PC-3 (cell line): ENCODE measurements around the gene TRRAP. TPM values are rescaled to one million over a fixed set of nuclear protein-coding genes. Genes with fewer than 3 reads are reported as not detected.

Source experiments
- ATAC-seq: fragments of 200-7000 bp; cut with Tn5 transposase; 2 replicates; pipeline ENCODE4 v1.9.1; 2020; ENCODE audit warnings: mild to moderate bottlenecking, moderate library complexity
- BruUV-seq: library from RNA; stranded (reverse); fragments of 400-500 nt; replicated peaks from 2 replicates; lab custom pipeline; 2021; lab: Mats Ljungman, UMichigan
- CTCF ChIA-PET: fragments of 300-600 bp; sonication (Branson Sonifier 250); formaldehyde crosslinking; loops from one replicate; lab custom pipeline; 2022; ENCODE audit warnings: antibody characterized with exemption; lab: Charles Lee
- POLR2A ChIA-PET: fragments of 300-600 bp; sonication (Branson Sonifier 250); formaldehyde crosslinking; loops from one replicate; lab custom pipeline; 2022; ENCODE audit warnings: antibody characterized with exemption; ENCODE audit not compliant: unreplicated experiment; lab: Charles Lee
- DNase-seq: peaks from one replicate; pipeline ENCODE4 v3.0.0-alpha.2; 2015
- H2AFZ ChIP-seq: fragments of 300-600 bp; sonication (generic); 2 replicates; pipeline ENCODE4 v1.6.0; 2016; ENCODE audit warnings: antibody characterized with exemption, low read length
- H3F3A ChIP-seq: fragments of 300-600 bp; sonication (generic); one replicate; pipeline ENCODE4 v1.6.0; 2017; ENCODE audit warnings: antibody characterized with exemption, low read length, control low read depth, mild to moderate bottlenecking; ENCODE audit not compliant: unreplicated experiment
- H3K27ac ChIP-seq: fragments of 300-600 bp; sonication (generic); 2 replicates; pipeline ENCODE4 v1.5.1; 2016; ENCODE audit warnings: mild to moderate bottlenecking, low read length
- H3K27me3 ChIP-seq: fragments of 300-600 bp; sonication (generic); 2 replicates; pipeline ENCODE4 v1.6.1; 2016; ENCODE audit warnings: low read length, mixed read lengths
- H3K36me3 ChIP-seq: fragments of 300-600 bp; sonication (generic); 2 replicates; pipeline ENCODE4 v1.6.1; 2016; ENCODE audit warnings: low read depth, mixed run types, low read length, mixed read lengths
- H3K4me1 ChIP-seq: fragments of 300-600 bp; sonication (generic); 2 replicates; pipeline ENCODE4 v1.5.1; 2016; ENCODE audit warnings: low read length; ENCODE audit not compliant: insufficient read depth
- H3K4me2 ChIP-seq: fragments of 300-600 bp; sonication (generic); 2 replicates; pipeline ENCODE4 v1.6.0; 2016; ENCODE audit warnings: low read length
- H3K4me3 ChIP-seq: fragments of 300-600 bp; sonication (generic); 2 replicates; pipeline ENCODE4 v1.5.1; 2016; ENCODE audit warnings: mild to moderate bottlenecking, low read length, mixed read lengths
- H3K79me2 ChIP-seq: fragments of 300-600 bp; sonication (generic); 2 replicates; pipeline ENCODE4 v1.6.1; 2017; ENCODE audit warnings: low read length, mixed read lengths
- H3K9ac ChIP-seq: fragments of 300-600 bp; sonication (generic); 2 replicates; pipeline ENCODE4 v1.6.0; 2016; ENCODE audit warnings: mild to moderate bottlenecking, low read length
- H3K9me2 ChIP-seq: fragments of 300-600 bp; sonication (generic); replicated peaks from 2 replicates; pipeline ENCODE4 v1.6.1; 2016; ENCODE audit warnings: mixed run types, low read length, mixed read lengths
- H3K9me3 ChIP-seq: fragments of 300-600 bp; sonication (generic); 2 replicates; pipeline ENCODE4 v1.6.1; 2016; ENCODE audit warnings: low read length, mixed read lengths
- H4K20me1 ChIP-seq: fragments of 300-600 bp; sonication (generic); 2 replicates; pipeline ENCODE4 v1.6.1; 2016; ENCODE audit warnings: low read length, mixed read lengths
- CTCF ChIP-seq: fragments of 300-600 bp; sonication (generic); conservative IDR thresholded peaks from 2 replicates; pipeline ENCODE4 v1.5.1; 2017; ENCODE audit warnings: antibody characterized with exemption, low read depth, mild to moderate bottlenecking, low read length
- EZH2 ChIP-seq: fragments of 300-600 bp; sonication (generic); IDR thresholded peaks from one replicate; pipeline ENCODE4 v1.6.1; 2017; ENCODE audit warnings: antibody characterized with exemption, mild to moderate bottlenecking, low read length; ENCODE audit not compliant: unreplicated experiment
- EZH2phosphoT487 ChIP-seq: fragments of 300-600 bp; sonication (generic); IDR thresholded peaks from 2 replicates; pipeline ENCODE4 v1.6.1; 2018; ENCODE audit warnings: mild to moderate bottlenecking, antibody characterized with exemption, low read length, borderline replicate concordance
- intact Hi-C: fragments of 100-400 bp; cut with micrococcal nuclease; formaldehyde crosslinking; loops from 2 replicates; pipeline ENCODE4 v1.9.0; 2023
- total RNA-seq: library from RNA; depleted of rRNA; stranded (reverse); fragments of >200 nt; gene quantifications from 2 replicates; pipeline ENCODE4 v1.2.3, GENCODE V29; 2014

The TRRAP gene
- total RNA-seq, 1 experiment from 2014 or later: 17.7 TPM

DNA sequence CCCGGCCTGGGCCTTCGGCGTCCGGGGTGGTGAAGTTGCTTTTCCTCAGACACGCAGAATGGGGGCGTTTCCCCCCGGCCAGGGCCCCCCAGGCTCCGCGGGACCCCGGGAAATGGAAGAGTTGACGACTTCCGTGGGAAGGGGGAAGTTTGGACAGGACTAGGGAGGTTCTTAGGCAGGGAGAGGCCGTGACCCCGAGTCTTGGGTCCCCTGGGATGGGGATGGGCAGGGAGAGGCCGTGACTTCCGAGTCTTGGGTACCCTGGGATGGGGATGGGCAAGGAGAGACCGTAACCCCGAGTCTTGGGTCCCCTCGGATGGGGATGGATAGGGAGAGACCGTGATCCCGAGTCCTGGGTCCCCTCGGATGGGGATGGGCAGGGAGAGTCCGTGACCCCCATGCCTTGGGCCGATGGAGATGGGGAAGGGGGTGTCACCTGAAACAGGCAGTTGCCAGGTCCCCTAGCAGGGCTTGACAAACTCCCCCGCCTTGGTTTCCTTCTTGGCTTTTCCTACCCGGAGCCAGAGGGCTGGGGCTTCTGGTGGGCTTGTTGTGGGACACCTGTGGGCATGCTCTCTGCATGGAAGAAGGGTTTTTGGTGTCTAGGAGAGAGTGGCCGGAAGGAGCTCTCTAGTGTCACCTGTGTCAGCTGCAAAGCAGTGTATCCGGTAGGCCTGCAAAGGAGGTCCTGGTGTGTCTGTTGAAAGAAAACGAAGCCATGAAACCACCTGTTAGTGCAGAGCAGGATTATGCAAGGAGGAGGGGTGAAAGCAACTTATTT, 1.1 kb downstream of the TRRAP start:
- peak; percentile 59 for DNase-seq
- H3K9ac ChIP-seq: peak overlapping the region; percentile 96

GRCh38 chr7:98879979-98880315, 1.6 kb downstream of the TRRAP start:
- CTCF ChIA-PET: interaction anchor here (0.5 to 0.7 kb wide), 3 partner anchors 452 to 606 kb away, joined by 3 to 4 read pairs (median 4); no protein-coding TSS in a partner anchor

More for the DNA sequence above, 1.1 kb downstream of the TRRAP start:
- Histone ChIP-seq H3K9me3 (no peaks in the 10 kb centered on the region), H3K4me1 (peaks cover 7% of the 10 kb centered on the region), H3K27me3 (no peaks in the 10 kb centered on the region), H3K79me2 (peaks cover 25% of the 10 kb centered on the region), H3F3A (no peaks in the 10 kb centered on the region), H3K4me2 (peak overlapping the region; percentile 95), H3K36me3 (peaks cover 22% of the 10 kb centered on the region), H4K20me1 (peaks cover 6% of the 10 kb centered on the region; the same call in 1 of the 2 replicates), H3K4me3 (peak overlapping the region; percentile 99), H3K9me2 (no peaks in the 10 kb centered on the region), H3K27ac (no peak overlapping the region), H2AFZ (peak overlapping the region; percentile 86)
- intact Hi-C loops: loop anchor here (1.0 kb wide), 1 partner anchor 34 kb away; no protein-coding TSS in a partner anchor
- peak; percentile 64 for ATAC-seq
- no TSS peak for BruUV-seq
- POLR2A ChIA-PET: interaction anchor here (0.5 to 0.6 kb wide), 3 partner anchors 1203 to 1733 kb away, joined by 4 read pairs; partner anchors contain the start of gene MOSPD3
- CTCF ChIA-PET: interaction anchor here (0.6 to 0.7 kb wide), 2 partner anchors 461 to 605 kb away, joined by 3 to 4 read pairs; no protein-coding TSS in a partner anchor
- peak; percentile 49 for TF ChIP-seq CTCF
- no peak for TF ChIP-seq EZH2

More at GRCh38 chr7:98879979-98880315, 1.6 kb downstream of the TRRAP start:
- DNase-seq (no peak), ATAC-seq (no peak)
- no TSS peak for BruUV-seq
- Histone ChIP-seq H3K4me2 (peak overlapping the region; percentile 95), H2AFZ (no peak overlapping the region), H3K9me3 (no peaks in the 10 kb centered on the region), H3K27ac (no peak overlapping the region), H3K9me2 (no peaks in the 10 kb centered on the region), H3K36me3 (peaks cover 27% of the 10 kb centered on the region), H3K4me1 (peaks cover 7% of the 10 kb centered on the region), H3K27me3 (no peaks in the 10 kb centered on the region), H3K4me3 (peak overlapping the region; percentile 99), H3F3A (no peaks in the 10 kb centered on the region), H3K79me2 (peaks cover 25% of the 10 kb centered on the region), H4K20me1 (peaks cover 6% of the 10 kb centered on the region; the same call in 1 of the 2 replicates), H3K9ac (no peak overlapping the region)
- intact Hi-C loops: loop anchor here (1.0 kb wide), 1 partner anchor 33 kb away; no protein-coding TSS in a partner anchor
- POLR2A ChIA-PET: interaction anchor here (0.5 to 0.6 kb wide), 2 partner anchors 1248 to 1732 kb away, joined by 4 read pairs; partner anchors contain the start of gene MOSPD3
- TF ChIP-seq EZH2phosphoT487 (no peak), EZH2 (no peak), CTCF (no peak)
